Kidney (tissue), 14 donors: Measurements from ENCODE around the gene VPS35L. TPM values are rescaled to one million over a fixed set of nuclear protein-coding genes. Genes with fewer than 3 reads are reported as not detected.

ENCODE experiments used
- DNase-seq, 5 donors: peaks; one replicate each; pipeline ENCODE4 v3.0.0-alpha.2; 2013 to 2020
- FAIRE-seq: peaks from 2 replicates; lab custom pipeline; 2012; peaks lifted over from hg19 to GRCh38; lab: Jason Lieb, UNC
- H3K27ac ChIP-seq, 2 donors: one replicate each; pipeline ENCODE4 v1.7.0; 2013; ENCODE audit warnings: low read depth in 2 of 2, low read length in 2 of 2, inconsistent platforms in 1 of 2
- H3K27me3 ChIP-seq: one replicate; pipeline ENCODE4 v1.7.1; 2013; ENCODE audit warnings: low read length, inconsistent platforms; ENCODE audit not compliant: control insufficient read depth, insufficient read depth
- H3K36me3 ChIP-seq, 3 donors: one replicate each; pipeline versions ENCODE4 v1.7.0 to v1.7.1; 2013; ENCODE audit warnings: low read length in 3 of 3, control low read depth in 1 of 3, inconsistent platforms in 1 of 3; ENCODE audit not compliant: insufficient read depth in 3 of 3, control insufficient read depth in 2 of 3
- H3K4me1 ChIP-seq, 3 donors: one replicate each; pipeline versions ENCODE4 v1.7.0 to v1.7.1; 2013; ENCODE audit warnings: low read length in 3 of 3, inconsistent platforms in 1 of 3, low read depth in 1 of 3; ENCODE audit not compliant: control insufficient read depth in 2 of 3, insufficient read depth in 2 of 3
- H3K4me3 ChIP-seq, 3 donors: one replicate each; pipeline versions ENCODE4 v1.7.0 to v1.8.1; 2013; ENCODE audit warnings: low read length in 3 of 3, control low read depth in 1 of 3, inconsistent platforms in 1 of 3
- H3K9ac ChIP-seq, 3 donors: one replicate each; pipeline versions ENCODE4 v1.7.0 to v1.7.1; 2013; ENCODE audit warnings: low read length in 3 of 3, control low read depth in 1 of 3, inconsistent platforms in 1 of 3
- H3K9me3 ChIP-seq, 3 donors: one replicate each; pipeline versions ENCODE4 v1.7.0 to v1.7.1; 2013; ENCODE audit warnings: low read length in 3 of 3, control low read depth in 1 of 3, inconsistent platforms in 1 of 3; ENCODE audit not compliant: control insufficient read depth in 2 of 3, insufficient read depth in 1 of 3
- CTCF ChIP-seq: IDR thresholded peaks from 3 replicates; pipeline ENCODE4 v1.5.1; 2012; ENCODE audit warnings: mild to moderate bottlenecking, moderate library complexity, borderline replicate concordance; ENCODE audit not compliant: insufficient read depth; ENCODE audit errors: extremely low read depth
- intact Hi-C: fragments of 100-400 bp; cut with DNase I; formaldehyde crosslinking; loops from one replicate; pipeline ENCODE4 v1.11.1; 2022
- polyA plus RNA-seq: library from polyadenylated mRNA; stranded (reverse); fragments of 350-450 nt; fragmentation: Illumina TruSeq; extraction: RNeasy Lipid Tissue Mini Kit (QIAGEN cat#74804); gene quantifications from one replicate; pipeline ENCODE4 v1.2.3, GENCODE V29; 2014; ENCODE audit warnings: low read depth, low replicate concordance; ENCODE audit not compliant: insufficient read depth
- total RNA-seq: library from RNA; stranded (reverse); fragmentation: NEBNext Ultra II Directional; extraction: Animal tissue kit (Norgen Biotek cat#: 25700); gene quantifications from one replicate; pipeline ENCODE4 v1.2.1, GENCODE V29; 2021
- donor health status: control.
- donor health status: control.
- donor health status: control.
- donor health status: control.
- donor health status: control.
- donor health status: DM: yes; HTN: yes; CAD: no.
- donor health status: Normal renal cell carcinoma (clear cell type).

VPS35L gene
- total and polyA plus RNA-seq, 2 donors from 2014 or later: 42.4 to 63.5 TPM

GRCh38 chr16:19528666-19529065 lies 26.8 kb upstream of the VPS35L start:
- H3K36me3 ChIP-seq: peaks cover 0 to 7% (median 7%) of the 10 kb centered on the region in 3 donors
- peaks cover 0 to 6% (median 2%) of the 10 kb centered on the region in 3 donors for H3K4me1 ChIP-seq
- H3K27me3 ChIP-seq: no peaks in the 10 kb centered on the region
- TF ChIP-seq CTCF: no peak
- FAIRE-seq (no peak), DNase-seq (no peak)
- intact Hi-C loops: no loop called here
- H3K9ac ChIP-seq: no peak overlapping the region
- no peaks in the 10 kb centered on the region for H3K9me3 ChIP-seq
- H3K27ac ChIP-seq: no peak overlapping the region
- H3K4me3 ChIP-seq: no peak overlapping the region

- Histone ChIP-seq H3K27ac (no peak overlapping the region), H3K9ac (no peak overlapping the region), H3K4me3 (no peak overlapping the region), H3K4me1 (no peaks in the 10 kb centered on the region), H3K36me3 (peaks cover 0 to 16% (median 16%) of the 10 kb centered on the region in 3 donors), H3K27me3 (no peaks in the 10 kb centered on the region), H3K9me3 (no peaks in the 10 kb centered on the region)
- no peak for DNase-seq
- intact Hi-C loops: no loop called here
- no peak for FAIRE-seq
- no peak for TF ChIP-seq CTCF
Measured at GRCh38 chr16:19532601-19533000, 22.9 kb upstream of the VPS35L start.

- FAIRE-seq (no peak), DNase-seq (no peak)
- TF ChIP-seq CTCF: no peak
- Histone ChIP-seq H3K36me3 (peaks cover 2 to 13% (median 9%) of the 10 kb centered on the region in 3 donors), H3K27ac (no peak overlapping the region), H3K9me3 (no peaks in the 10 kb centered on the region), H3K27me3 (no peaks in the 10 kb centered on the region), H3K9ac (no peak overlapping the region), H3K4me3 (no peak overlapping the region), H3K4me1 (no peaks in the 10 kb centered on the region)
- intact Hi-C loops: no loop called here
Measured at GRCh38 chr16:19540241-19540970, 15.1 kb upstream of the VPS35L start.
